Non-pigmented ciliary epithelial cell (primary cell): Measurements from ENCODE around the gene MYO10.

Experiments
- DNase-seq: peaks from one replicate; pipeline ENCODE4 v3.0.0-alpha.2; 2010; ENCODE audit warnings: low read depth

MYO10 gene

GRCh38 chr5:16943846-16944678 is 8.0 kb upstream of the MYO10 start:
- DNase-seq, result no peak

- DNase-seq, result no peak
Observed at GRCh38 chr5:16937503-16938161, 1.5 kb upstream of the MYO10 start.

GRCh38 chr5:16936989-16937438 is 926 bp upstream of the MYO10 start:
- DNase-seq, result no peak

- no peak for DNase-seq
Observed at GRCh38 chr5:16935231-16936149, 598 bp downstream of the MYO10 start.

- no peak for DNase-seq
Observed at GRCh38 chr5:16934677-16935153, 1.4 kb downstream of the MYO10 start.

GRCh38 chr5:16934123-16934522 is 2.0 kb downstream of the MYO10 start:
- DNase-seq, result peak; percentile 30

GRCh38 chr5:16933337-16933736 is 2.8 kb downstream of the MYO10 start:
- DNase-seq, result no peak

- no peak for DNase-seq
Observed at GRCh38 chr5:16932401-16932800, 3.7 kb downstream of the MYO10 start.

GRCh38 chr5:16931334-16932110 is 4.6 kb downstream of the MYO10 start:
- no peak for DNase-seq

- no peak for DNase-seq
Observed at GRCh38 chr5:16930496-16930895, 5.6 kb downstream of the MYO10 start.

GRCh38 chr5:16929831-16930230 is 6.3 kb downstream of the MYO10 start:
- no peak for DNase-seq

GRCh38 chr5:16929347-16929746 is 6.7 kb downstream of the MYO10 start:
- no peak for DNase-seq

- DNase-seq, result no peak
Observed at GRCh38 chr5:16927613-16928012, 8.5 kb downstream of the MYO10 start.

GRCh38 chr5:16926417-16926816 is 9.7 kb downstream of the MYO10 start:
- DNase-seq, result no peak

GRCh38 chr5:16924206-16924605 is 11.9 kb downstream of the MYO10 start:
- no peak for DNase-seq

GRCh38 chr5:16922430-16922829 is 13.7 kb downstream of the MYO10 start:
- DNase-seq, result no peak

- DNase-seq, result no peak
Observed at GRCh38 chr5:16921211-16921610, 14.9 kb downstream of the MYO10 start.

GRCh38 chr5:16920109-16920816 is 15.8 kb downstream of the MYO10 start:
- no peak for DNase-seq

GRCh38 chr5:16918891-16919671 is 17.0 kb downstream of the MYO10 start:
- no peak for DNase-seq

GRCh38 chr5:16918156-16918555 is 17.9 kb downstream of the MYO10 start:
- DNase-seq, result no peak
